ENCODE data around the gene MRGPRD.

MRGPRD gene

GRCh38 chr11:68980776-68981065 lies at the start of gene MRGPRD:
Gene MRGPRD, minus strand, starts transcription at chr11:68980986. Its CDS starts 0 bp downstream, at chr11:68980986.
- no peak for TF ChIP-seq CTCF (IDR thresholded peaks at IDR 0.05; ENCODE audit: low read length, missing control alignments)
- DNase-seq (ENCODE audit: low read depth) = no peak
- H3K4me3 ChIP-seq (replicated peaks; ENCODE audit: low read depth, low read length) = no peak within 1 kb of the TSS

- H3K4me3 ChIP-seq (replicated peaks; ENCODE audit: low read depth, low read length) = no peak overlapping the region
- TF ChIP-seq CTCF (IDR thresholded peaks at IDR 0.05; ENCODE audit: low read length, missing control alignments) = no peak
- DNase-seq (ENCODE audit: low read depth) = no peak
Observed at GRCh38 chr11:69030301-69030700, 49.5 kb upstream of the MRGPRD start.

- no peak for TF ChIP-seq CTCF (IDR thresholded peaks at IDR 0.05; ENCODE audit: low read length, missing control alignments)
- peak; percentile 35 for DNase-seq (ENCODE audit: low read depth)
- no peak overlapping the region for H3K4me3 ChIP-seq (replicated peaks; ENCODE audit: low read depth, low read length)
Observed at GRCh38 chr11:69027704-69028372, 47.1 kb upstream of the MRGPRD start.

GRCh38 chr11:69024509-69024908 lies 43.7 kb upstream of the MRGPRD start:
- no peak overlapping the region for H3K4me3 ChIP-seq (replicated peaks; ENCODE audit: low read depth, low read length)
- TF ChIP-seq CTCF (IDR thresholded peaks at IDR 0.05; ENCODE audit: low read length, missing control alignments) = no peak
- no peak for DNase-seq (ENCODE audit: low read depth)

GRCh38 chr11:69022260-69022659 lies 41.5 kb upstream of the MRGPRD start:
- TF ChIP-seq CTCF (IDR thresholded peaks at IDR 0.05; ENCODE audit: low read length, missing control alignments) = no peak
- H3K4me3 ChIP-seq (replicated peaks; ENCODE audit: low read depth, low read length) = no peak overlapping the region
- no peak for DNase-seq (ENCODE audit: low read depth)

- H3K4me3 ChIP-seq (replicated peaks; ENCODE audit: low read depth, low read length) = no peak overlapping the region
- no peak for DNase-seq (ENCODE audit: low read depth)
- TF ChIP-seq CTCF (IDR thresholded peaks at IDR 0.05; ENCODE audit: low read length, missing control alignments) = no peak
Observed at GRCh38 chr11:69018924-69019323, 38.1 kb upstream of the MRGPRD start.

GRCh38 chr11:69017951-69018350 lies 37.2 kb upstream of the MRGPRD start:
- TF ChIP-seq CTCF (IDR thresholded peaks at IDR 0.05; ENCODE audit: low read length, missing control alignments) = no peak
- no peak overlapping the region for H3K4me3 ChIP-seq (replicated peaks; ENCODE audit: low read depth, low read length)
- no peak for DNase-seq (ENCODE audit: low read depth)

All from fibroblast of pulmonary artery (primary cell).